HG02852 (cell line): ENCODE results near the gene MEAK7.

ENCODE experiments used
- ATAC-seq: cut with Tn5 transposase; IDR thresholded peaks from one replicate; pipeline ENCODE4 v1.9.1; 2021; ENCODE audit warnings: mild to moderate bottlenecking, moderate library complexity; ENCODE audit not compliant: unreplicated experiment

Gene MEAK7

DNA sequence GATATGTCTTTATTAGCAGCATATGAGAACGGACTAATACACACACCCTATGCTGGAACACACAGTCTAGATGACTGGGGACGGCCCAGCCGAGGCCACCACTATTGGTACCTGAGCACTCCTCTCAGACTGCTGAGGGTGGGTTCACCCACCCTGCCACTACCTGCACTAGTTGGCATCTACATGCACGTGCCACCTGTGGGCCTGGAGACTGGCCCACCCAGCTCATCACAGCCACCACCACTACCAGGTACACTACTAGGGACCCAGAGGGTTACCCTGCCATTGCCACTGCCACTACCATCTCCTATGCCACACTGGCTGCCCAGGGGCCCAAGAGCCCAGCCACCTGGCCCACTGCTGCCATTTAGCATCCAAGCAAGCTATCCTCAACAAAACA, 32.5 kb downstream of the MEAK7 start:
- ATAC-seq = no peak

DNA sequence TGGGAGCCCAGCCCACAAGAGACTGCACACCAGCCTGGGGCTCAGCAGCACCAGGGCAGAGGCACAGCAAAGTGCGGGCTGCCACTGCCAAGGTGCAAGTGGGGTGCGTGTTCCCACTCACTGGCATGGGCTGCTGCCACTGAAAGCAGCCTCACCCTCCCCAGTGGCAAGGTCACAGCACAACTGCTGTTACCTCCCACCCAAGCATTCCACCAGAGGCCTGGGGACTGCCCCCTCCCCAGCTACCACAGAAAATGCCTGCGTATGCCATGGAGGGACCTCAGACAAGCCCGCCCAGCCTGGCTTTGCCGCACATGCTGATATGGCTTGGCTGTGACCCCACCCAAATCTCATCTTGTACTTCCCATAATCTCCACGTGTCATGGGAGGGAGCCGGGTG, 33.1 kb downstream of the MEAK7 start:
- ATAC-seq = no peak

DNA sequence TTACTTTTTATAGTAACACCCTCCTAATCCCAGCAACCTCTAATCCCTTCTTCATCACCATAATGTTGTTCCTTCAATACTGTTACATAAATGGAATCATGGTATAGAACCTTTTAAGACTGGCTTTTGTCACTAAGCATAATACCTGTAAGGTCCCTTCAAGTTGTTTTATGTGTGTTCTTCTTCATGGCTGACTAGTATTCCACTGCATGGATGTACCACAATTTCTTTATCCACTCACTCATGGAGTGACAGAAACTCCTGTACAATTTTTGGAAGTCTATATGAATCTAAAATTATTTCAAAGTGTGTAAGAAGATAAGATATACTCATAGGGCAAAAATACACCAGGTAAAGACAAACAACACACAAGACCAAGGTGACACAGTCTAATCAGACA, 36.8 kb downstream of the MEAK7 start:
- ATAC-seq = no peak

DNA sequence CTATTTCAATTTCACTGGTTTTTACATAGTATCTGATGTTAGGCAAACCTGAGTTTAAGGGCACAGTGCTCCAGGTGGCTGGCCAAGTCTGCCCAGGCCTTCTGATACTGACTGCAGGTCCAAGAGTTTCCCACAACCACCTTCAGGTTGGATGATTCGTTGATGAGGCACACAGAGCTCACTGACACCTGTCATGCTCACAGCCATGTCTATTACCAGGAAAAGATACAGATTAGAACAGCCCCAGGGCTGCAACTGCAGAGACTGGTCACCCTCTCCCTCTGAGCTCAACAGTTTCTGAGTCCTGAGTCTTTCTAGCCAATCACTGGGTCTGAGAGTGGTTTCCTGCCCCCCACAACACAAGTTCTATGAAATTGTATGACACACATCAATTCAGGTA, 37.2 kb downstream of the MEAK7 start:
- no peak for ATAC-seq

DNA sequence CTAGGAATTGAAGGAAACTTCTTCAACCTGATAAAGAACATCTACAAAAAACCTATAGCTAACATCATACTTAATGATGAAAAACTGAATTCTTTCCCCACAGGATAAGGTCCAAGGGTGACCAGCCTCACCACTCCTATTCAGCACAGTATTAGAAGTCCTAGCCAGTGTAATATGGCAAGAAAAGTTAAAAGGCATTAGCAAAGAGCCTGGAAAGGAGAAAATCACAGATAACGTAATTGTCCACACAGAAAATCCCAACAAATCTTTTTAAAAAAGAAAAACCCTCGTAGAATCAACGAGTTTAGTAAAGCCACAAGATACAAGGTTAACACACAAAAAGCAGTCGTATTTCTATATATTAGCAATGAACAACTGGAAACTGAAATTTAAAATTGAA, 37.8 kb downstream of the MEAK7 start:
- no peak for ATAC-seq

DNA sequence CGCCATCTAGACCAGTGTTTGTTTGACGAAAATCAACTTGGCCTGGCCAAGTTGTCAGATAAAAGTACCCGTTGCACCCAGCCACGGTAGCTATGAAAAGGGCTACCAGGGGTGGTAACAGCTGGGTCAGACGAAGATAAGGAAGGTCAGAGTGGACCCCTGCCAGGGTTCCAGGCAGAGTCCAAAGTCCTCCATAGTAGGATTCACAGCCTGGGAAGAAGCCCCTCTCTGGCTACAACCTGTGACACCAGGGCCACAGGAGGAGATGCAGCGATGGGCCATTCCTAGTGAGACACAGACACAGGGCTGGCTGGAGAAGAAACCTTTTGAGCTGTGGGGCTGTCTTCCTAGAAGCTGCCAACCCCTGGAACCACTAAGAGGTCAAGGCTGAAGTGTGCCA, 39.3 kb downstream of the MEAK7 start:
- no peak for ATAC-seq

DNA sequence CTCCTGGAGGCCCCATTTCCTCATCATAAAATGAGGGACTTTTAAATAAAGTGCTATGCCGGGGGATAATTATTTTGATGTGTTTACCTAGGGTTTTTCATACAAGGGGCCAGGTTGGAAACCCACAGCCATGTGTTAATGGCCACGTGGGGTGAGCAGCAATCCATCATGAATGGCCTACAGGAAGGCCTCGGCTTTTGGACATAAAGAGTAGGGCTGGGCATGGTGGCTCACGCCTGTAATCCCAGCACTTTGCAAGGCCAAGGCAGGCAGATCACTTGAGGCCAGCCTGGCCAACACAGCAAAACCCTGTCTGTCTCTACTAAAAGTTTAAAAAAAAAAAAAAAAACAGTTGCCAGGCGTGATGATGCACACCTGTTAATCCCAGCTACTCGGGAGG, 40.3 kb downstream of the MEAK7 start:
- ATAC-seq = no peak

DNA sequence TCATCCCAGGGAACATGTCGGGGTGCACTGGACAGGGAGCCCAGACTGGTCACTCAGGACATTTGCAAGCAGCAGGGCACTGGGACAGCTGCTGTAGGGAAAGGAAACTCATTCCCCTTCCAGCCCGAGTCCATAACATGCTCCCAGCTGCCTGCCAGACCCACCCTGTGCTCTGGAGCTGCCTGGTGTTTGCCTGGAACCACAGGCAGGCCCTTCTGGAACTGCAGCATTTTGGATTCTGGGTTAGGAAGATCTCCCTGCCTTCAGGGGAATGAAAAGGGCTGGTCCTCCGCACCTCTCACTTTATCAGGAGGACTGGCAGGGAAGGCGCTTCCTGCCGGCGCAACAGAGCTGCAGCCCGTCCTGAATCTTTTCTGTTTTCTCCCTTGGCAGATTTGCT, 41.2 kb downstream of the MEAK7 start:
- ATAC-seq = no peak

DNA sequence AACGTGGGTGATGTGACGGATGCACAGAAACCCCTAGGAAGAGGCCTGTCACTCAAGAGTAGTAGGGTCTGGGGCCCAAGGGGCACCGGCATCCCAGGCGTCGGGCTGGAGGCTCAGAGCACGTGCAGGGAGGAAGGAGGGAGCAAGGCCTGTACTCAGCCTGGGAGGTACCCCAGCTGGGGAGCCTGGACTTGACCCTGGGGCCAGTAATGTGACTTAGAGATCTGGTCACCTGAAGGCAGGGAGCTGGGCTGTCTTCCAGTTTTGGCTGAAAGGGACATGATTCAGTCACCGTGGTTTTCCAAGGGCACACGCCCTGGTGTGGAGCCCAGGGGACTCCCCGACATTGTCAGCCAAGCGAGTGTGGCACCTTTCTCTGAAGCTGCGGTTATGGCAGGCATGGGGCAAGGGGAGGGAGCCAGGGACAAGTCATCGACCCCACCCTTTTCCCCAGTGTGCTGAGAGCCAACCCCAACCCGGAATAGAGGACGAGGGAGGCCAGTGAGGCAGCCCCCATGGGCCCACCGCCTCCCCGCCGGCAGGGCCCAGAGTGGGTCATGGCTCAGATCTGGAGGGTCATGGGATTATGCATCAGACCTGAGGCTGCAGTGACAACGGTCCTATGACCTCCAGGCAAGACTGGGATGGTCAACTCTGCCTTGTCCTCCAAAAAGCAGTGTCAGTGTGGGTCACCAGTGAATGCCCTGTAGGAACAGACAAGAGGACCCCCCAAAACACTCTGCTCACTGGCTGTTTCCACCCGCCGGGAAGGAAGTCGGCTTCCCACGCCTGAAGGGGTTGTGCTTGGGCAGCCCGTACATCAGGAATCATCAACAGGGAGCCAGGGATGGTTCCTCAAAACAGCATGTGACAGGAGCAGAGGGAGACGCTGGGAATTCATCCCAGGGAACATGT, 41.9 kb downstream of the MEAK7 start:
- ATAC-seq = no peak

DNA sequence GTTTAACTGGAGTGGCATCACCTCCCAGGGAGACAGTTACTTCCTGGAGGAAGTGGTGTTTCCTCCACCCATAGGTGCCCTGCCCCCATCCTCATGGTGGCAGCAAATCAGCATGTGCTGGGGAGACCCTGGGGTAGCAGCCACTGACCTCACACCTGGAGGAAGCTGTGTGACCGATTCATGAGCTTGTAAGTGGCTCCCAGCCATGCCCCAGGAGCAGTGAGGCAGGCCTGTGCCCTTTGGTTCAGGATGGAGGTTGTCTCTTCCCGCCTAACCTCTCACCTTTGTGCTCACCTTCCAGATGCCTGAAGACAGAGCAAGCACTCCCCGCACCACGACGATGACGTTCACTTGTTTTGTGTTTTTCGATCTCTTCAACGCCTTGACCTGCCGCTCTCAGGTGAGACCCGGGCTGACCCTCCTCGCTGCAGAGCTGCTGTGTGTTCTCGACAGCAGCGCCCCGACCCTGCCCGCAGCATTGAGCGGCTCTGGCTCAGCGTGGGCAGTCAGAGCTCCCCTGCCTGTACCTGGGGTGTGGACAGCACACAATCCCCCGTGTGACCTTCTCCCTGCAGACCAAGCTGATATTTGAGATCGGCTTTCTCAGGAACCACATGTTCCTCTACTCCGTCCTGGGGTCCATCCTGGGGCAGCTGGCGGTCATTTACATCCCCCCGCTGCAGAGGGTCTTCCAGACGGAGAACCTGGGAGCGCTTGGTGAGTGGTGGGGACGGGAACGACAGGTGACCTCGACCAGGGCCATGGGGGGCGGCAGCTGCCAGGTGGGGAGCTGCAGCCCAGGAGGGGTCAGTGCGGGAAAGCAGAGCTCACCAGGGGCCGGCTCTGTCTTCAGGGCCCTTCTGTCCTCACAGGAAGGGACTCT, 42.8 kb downstream of the MEAK7 start:
- no peak for ATAC-seq

DNA sequence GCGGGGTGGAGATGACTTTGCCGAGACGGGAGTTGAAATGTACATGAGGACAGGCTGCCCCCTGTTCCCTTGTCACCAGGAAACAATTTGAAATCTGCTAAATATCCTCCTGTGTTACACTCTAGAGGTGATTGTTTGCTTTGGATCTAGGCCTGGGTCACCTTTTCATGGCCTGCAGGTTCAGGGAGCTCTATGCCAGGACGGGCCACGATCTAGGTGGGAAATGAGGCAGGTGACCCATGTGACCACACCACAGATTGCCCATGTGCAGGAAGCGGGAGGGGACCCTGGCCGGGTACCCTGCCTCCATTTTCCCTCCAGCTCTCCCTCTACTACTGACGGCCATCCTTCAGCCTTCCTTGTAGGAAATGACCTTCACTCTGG, 43.4 kb downstream of the MEAK7 start:
- no peak for ATAC-seq

DNA sequence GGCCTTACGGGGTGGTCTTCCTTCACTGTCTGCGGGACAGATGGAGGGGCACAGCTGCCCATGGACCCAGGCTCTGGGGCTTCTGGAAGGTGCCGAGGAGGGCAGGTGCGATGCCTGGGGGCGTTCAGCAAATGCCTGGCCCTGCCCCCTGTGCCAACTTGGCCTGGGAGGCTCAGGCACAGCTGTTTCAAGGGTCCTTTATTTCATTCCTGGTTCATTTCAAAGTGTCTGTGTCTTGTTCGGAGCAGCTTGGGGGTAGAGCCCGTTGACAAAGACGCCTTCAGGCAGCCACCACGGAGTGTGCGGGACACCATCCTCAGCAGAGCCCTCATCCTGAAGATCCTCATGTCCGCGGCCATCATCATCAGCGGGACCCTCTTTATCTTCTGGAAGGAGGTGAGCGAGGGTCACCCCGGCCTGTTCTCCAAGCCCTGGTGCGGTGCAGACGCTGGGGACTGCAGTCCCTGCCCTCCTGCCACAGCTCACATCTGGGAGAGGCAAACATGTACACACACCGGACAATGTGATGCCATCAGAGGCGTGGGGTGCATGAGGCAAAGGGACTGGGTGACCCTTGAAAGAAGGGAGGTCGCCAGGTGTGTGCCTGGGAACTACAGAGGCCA, 43.9 kb downstream of the MEAK7 start:
- ATAC-seq = no peak

DNA sequence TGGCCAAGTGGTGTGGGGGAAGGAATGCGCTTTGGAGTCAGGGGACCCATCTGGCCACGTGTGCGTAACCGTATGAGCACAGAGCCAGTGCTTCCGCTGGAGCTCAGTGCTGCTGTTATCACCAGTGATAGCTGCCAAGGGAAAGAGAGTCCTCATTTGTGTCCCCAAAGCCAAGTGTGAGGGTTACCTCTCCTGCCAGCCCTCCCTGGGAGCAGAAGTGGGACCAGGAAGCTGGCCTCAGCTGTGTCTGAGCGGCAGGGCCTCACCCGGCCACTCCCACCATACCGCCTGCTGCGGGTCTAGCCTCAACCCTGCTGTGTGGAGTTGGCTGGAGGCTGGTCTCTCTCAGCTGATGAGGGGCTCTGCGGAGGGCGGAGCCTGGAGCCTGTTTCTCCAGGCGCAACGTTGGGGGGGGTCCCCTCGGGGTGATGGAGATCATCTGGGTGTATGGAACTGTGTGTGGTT, 44.5 kb downstream of the MEAK7 start:
- no peak for ATAC-seq

DNA sequence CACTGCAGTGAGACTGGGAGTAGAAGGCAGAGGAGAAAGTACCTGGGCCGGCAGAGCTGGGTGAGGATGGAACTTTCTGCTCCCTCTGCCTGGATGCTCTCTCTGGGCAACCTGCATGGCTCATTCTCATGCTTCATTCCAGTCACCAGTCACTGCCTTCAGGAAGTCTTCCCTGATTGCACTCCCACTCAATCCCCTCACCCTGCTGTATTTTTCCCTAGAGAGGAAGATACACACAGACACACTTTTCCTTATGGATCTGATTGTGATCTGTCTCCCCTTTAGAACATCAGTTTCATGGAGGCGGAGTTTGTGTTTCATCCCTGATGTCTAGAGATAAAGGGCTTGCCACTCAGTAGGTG, 44.9 kb downstream of the MEAK7 start:
- no peak for ATAC-seq

DNA sequence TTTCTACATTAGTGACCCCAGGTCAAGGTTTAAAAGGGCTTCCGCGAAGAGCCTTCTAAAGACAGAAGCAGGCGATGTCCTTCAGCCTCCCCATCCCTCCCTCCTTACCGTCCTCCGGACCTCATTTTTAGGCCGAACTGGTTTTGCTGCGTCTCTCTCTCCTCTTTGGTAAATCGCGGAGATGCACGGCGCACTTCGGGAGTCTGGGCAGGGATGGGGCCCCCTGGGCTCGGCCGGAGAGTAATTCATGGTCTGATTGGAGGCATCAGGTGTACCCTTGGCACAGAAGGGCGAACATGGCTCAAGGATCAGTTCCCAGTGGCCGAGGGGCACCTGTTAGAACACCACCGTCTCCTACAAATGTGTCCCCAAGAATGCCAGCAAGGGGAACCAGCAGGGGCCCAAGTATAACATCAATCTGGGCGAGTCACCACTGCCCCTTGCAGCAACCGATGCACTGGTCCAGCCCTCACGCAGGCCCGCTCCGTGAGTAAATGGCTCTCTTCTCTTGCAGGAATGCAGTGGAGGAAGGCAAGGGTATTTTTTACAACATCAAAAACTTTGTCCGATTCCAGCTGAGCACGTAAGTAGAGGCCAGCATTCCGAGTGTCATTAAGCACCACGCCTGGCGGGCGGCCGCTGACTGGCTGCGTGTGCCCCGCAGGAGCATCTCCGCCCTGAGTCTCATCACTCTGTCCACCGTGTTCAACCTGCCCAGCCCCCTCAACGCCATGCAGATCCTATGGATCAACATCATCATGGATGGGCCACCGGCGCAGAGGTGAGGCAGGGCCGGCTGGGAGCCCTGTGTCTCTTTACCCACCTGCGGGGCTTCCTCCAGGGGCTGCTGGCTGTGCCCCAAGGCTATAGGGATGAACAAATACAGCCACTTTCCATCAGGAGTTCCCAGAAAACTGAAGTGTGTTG, 45.6 kb downstream of the MEAK7 start:
- no peak for ATAC-seq

DNA sequence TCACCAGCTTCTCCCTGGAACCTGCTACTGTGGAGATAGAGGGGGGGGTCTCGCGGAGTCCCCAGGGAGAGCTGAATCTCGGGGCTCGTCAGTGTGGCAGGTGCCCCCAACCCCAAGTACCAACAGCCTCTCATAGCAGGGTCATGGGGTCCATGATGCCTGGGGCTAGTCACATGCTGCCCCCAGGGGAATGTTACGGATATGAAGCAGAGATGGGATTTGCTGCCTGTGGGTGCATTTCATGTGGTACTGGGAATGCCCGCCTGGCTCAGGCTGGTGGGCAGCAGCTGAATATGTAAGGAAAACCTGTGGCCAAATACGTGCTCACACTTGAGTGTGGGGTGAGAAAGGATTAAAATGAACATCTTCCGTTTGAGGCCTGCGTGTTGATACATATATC, 49.4 kb downstream of the MEAK7 start:
- no peak for ATAC-seq
